IPS-NIHi7 (cell line): ENCODE data around the gene TIGD1.

ENCODE experiments used
- DNase-seq: peaks from one replicate; pipeline ENCODE4 v3.0.0; 2012; ENCODE audit warnings: mixed read lengths; ENCODE audit errors: extremely low spot score

The TIGD1 gene

GRCh38 chr2:232501794-232502390 is 48.5 kb downstream of the TIGD1 start:
- DNase-seq = no peak

- DNase-seq = no peak
Measured at GRCh38 chr2:232501331-232501771, 49.0 kb downstream of the TIGD1 start.

- DNase-seq = no peak
Measured at GRCh38 chr2:232498452-232498851, 51.9 kb downstream of the TIGD1 start.
